NCI-H510A (cell line): ENCODE data around the gene CENPW.

Experiments
- DNase-seq: peaks from one replicate; lab custom pipeline; 2025; lab: John Stamatoyannopoulos, UW

The CENPW gene

DNA sequence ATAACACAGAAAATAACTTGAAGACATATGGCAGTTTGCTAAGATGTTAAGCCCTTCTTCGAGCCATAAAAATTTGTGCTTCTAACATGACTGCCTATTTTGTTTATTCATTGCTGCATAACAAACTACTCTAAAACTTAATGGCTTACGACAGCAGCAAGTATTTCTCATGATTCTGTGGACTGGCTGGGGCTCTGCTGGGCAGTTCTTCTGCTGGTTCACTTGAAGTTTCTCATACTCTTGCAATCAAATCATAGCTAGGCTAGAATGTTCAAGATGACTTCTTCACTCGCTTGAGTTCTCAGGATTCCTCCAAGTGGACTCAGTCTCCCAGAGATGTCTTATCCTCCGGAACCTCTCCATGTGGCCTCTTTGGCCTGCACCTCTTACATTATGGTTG is 33.4 kb downstream of the CENPW start:
- DNase-seq: no peak

DNA sequence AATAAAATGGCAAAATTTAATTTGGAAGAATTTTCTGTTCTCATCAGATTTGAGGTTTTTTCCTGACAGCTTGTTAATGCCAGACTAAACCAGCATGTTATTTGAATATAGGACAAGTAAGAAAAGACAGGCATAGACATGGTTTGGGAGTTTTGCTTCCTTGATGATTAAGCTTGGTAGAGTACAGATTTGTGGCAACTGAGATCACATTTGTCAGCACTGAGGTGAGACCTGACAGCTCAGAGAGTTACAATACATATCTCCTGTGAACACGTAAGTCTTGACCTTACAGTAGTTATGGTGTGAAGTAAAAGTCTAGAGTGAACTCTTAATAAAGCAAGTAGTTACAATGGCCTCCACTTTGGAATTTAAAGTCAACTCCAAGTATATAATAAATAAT is 34.5 kb downstream of the CENPW start:
- no peak for DNase-seq

DNA sequence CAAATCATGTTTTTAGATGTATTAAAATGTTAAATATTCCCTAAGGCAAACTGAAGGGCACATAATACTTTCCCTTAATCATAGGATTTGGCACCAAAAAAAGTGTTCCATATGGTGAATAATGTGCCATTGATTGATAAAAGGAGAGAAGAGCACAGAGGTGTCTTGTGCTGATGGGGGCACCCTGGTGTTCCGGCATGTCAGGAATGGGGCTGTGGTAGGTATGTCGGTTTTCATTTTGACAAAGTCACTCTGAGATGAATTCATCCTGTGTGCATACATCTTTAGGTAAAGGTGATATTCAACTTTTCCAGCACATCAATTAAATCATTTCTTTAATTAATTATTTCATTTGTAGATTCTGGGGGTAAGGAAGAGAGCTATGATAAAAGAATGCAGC is 36.8 kb downstream of the CENPW start:
- no peak for DNase-seq

- DNase-seq: no peak
Observed at GRCh38 chr6:126377594-126378153, 37.8 kb downstream of the CENPW start.

DNA sequence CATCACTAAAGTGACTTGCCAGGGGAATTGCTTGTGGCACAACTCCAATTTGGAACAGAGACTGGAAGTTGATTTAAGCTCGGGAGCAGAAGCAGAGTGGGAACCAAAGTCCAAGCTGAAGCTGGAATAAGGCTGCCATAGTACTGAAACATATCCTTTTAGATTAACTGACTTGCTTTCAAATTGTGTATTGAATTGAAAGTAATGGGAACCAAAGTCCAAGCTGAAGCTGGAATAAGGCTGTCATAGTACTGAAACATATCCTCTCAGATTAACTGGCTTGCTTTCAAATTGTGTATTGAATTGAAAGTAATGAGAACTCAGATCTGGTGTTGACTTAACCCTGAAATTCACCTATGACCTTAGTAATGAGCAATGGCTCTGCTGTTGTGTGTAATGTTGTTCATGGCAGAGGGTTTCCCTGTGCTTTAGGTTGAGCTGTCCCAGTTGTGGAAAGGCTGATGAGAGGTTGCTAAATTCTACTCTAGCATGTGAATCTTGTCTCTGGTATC is 40.2 kb downstream of the CENPW start:
- DNase-seq: no peak

DNA sequence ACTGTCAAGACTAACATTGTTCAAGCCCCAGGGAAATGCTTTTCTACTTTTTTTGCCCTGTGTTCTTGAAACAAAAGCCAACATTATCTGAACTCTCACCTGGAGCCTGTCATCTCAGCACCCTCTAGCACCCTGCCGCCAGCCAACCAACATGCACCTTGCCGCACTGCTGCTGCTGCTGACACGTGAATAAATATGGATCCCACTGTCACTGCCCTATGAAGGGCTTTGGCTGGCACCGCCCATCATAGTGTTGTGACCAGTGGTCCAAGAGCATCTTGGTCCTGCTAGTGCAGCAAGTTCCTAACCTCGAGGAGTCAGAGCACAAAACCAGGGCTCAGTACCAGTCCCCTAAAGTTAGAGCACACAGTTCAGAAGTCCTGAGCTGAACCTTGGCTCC is 41.6 kb downstream of the CENPW start:
- DNase-seq: no peak

DNA sequence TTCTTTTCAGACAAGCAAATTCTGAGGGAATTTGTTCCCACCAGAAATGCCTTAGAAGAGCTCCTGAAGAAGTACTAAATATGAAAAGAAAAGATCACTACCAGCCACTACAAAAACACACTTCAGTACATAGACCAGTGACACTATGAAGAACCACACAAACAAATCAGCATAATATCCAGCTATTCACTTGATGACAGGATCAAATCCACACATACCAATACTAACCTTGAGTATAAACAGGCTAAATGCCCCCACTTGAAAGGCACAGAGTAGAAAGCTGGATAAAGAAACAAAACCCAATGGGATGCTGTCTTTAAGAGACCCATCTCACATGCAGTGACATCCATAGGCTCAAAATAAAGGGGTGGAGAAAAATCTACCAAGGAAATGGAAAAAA is 43.3 kb downstream of the CENPW start:
- DNase-seq: no peak

DNA sequence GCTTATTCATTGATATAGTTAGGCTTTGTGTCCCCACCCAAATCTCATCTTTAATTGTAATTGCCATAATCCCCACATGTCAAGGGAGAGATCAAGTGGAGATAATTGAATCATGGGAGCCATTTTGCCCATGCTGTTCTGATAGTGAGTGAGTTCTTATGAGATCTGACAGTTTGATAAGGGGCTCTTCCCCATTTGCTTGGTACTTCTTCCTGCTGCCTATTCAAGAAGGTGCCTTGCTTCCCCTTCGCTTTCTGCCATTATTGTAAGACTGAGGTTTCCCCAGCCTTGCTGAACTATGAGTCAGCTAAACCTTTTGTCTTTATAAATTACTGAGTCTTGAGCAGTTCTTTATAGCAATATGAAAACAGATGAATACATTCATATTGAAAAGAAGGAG is 45.6 kb downstream of the CENPW start:
- DNase-seq: no peak

DNA sequence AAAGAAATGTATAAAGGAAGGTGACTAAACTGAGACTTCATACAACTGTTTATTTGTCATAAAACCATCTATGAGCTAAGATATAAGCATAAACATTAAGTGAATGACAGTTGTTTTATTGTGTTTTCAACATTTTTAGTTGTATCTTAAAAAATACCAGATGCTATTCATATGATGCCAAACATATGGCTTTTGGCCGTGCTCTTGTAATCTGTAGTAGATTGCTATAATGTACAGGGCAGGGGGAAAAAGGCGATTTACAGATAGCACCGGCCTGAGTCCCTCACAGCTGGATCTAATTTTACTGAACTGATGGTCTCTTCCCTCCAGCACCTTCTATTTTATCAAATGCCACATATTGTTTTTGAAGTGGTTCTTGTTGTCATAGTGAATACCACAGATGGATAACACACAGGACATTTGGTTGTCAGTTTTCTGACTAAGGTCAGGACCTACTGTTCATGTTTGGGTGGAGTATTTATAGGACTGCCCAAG is 48.2 kb downstream of the CENPW start:
- DNase-seq: no peak

DNA sequence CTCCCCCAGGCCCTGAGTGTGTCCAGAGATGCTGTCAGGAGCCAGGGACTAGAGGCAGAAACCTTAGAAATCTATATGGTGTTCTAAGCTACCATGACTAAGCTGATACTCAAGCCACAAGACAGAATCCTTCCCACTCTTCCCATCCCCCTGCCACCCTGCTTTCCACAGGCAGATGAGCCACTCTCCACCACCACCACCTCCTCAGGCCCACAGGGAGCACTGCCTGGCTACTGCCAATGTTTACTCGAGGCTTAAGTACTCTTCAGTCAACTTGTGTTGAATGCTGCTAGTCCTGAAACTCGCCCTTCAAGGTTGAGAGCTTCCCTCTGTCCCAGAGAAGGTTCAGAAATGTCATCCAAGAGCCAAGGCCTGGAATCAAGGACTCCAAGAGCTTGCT is 56.2 kb downstream of the CENPW start:
- peak; percentile 50 for DNase-seq
